Adipose tissue (tissue), 3 donors: ENCODE results near the gene SCMH1. TPM values are rescaled to one million over a fixed set of nuclear protein-coding genes. Genes with fewer than 3 reads are reported as not detected.

Experiments used
- H3K27ac ChIP-seq: one replicate; pipeline ENCODE4 v1.5.1; 2013; ENCODE audit warnings: low read depth, low read length
- WGBS, 3 donors: extraction: QIAGEN DNeasy Blood & Tissue Kit; methylation state at CpG; one replicate each; pipeline ENCODE4 v1.1.7; 2013; 5-methylcytosine and 5-hydroxymethylcytosine counted together
- polyA plus RNA-seq, 3 donors: library from polyadenylated mRNA; stranded (reverse); fragments of 200-250 nt; gene quantifications; one replicate each; pipeline ENCODE4 v1.2.3, GENCODE V29; 2013
- donor health status: healthy with polysubstance abuse.
- donor health status: Bipolar disorder and iron deficiency.
- donor health status: healthy.

SCMH1 gene
- polyA plus RNA-seq, 3 donors, result 24.1 to 26.3 (median 24.4) TPM

GRCh38 chr1:41072051-41072450 lies 170.1 kb downstream of the SCMH1 start:
- H3K27ac ChIP-seq, result no peak overlapping the region
- WGBS, 3 donors, result 89 to 93% (median 93%) methylated on average over 1 of the region's 1 CpG

- H3K27ac ChIP-seq, result no peak overlapping the region
- WGBS, 3 donors, result 94 to 98% (median 97%) methylated on average over 5 of the region's 5 CpGs
These were observed 185.2 kb downstream of the SCMH1 start for GRCh38 chr1:41056907-41057306.

- no peak overlapping the region for H3K27ac ChIP-seq
- 50 to 82% (median 73%) methylated on average over 2 of the region's 2 CpGs for WGBS, 3 donors
These were observed 188.8 kb downstream of the SCMH1 start for GRCh38 chr1:41053316-41053715.

GRCh38 chr1:41051022-41051421 lies 191.1 kb downstream of the SCMH1 start:
- no peak overlapping the region for H3K27ac ChIP-seq
- 90 to 97% (median 91%) methylated on average over 1 of the region's 1 CpG for WGBS, 3 donors

GRCh38 chr1:41048540-41048939 lies 193.6 kb downstream of the SCMH1 start:
- no peak overlapping the region for H3K27ac ChIP-seq
- 69 to 96% (median 92%) methylated on average over 3 of the region's 3 CpGs for WGBS, 3 donors

GRCh38 chr1:41046347-41046775 lies 195.7 kb downstream of the SCMH1 start:
- WGBS, 3 donors, result 71 to 91% (median 81%) methylated on average over 10 of the region's 10 CpGs

GRCh38 chr1:41045740-41046139 lies 196.4 kb downstream of the SCMH1 start:
- WGBS, 3 donors, result 44 to 57% (median 47%) methylated on average over 5 of the region's 5 CpGs
- no peak overlapping the region for H3K27ac ChIP-seq

More at GRCh38 chr1:41046347-41046775, 195.7 kb downstream of the SCMH1 start:
- H3K27ac ChIP-seq, result no peak overlapping the region

- H3K27ac ChIP-seq, result no peak overlapping the region
- WGBS, 3 donors, result 49 to 77% (median 75%) methylated on average over 2 of the region's 2 CpGs
These were observed 197.9 kb downstream of the SCMH1 start for GRCh38 chr1:41044187-41044586.

- H3K27ac ChIP-seq, result no peak overlapping the region
- 75 to 100% (median 87%) methylated on average over 3 of the region's 3 CpGs for WGBS, 3 donors
These were observed 200.4 kb downstream of the SCMH1 start for GRCh38 chr1:41041614-41042270.

- no peak overlapping the region for H3K27ac ChIP-seq
These were observed 204.0 kb downstream of the SCMH1 start for GRCh38 chr1:41038110-41038509.

GRCh38 chr1:41037116-41037903 lies 204.8 kb downstream of the SCMH1 start:
- 97 to 100% (median 97%) methylated on average over 3 of the region's 3 CpGs for WGBS, 3 donors
- no peak overlapping the region for H3K27ac ChIP-seq

More at GRCh38 chr1:41038110-41038509, 204.0 kb downstream of the SCMH1 start:
- WGBS, 3 donors, result 92 to 96% (median 94%) methylated on average over 5 of the region's 5 CpGs

- no peak overlapping the region for H3K27ac ChIP-seq
- 90 to 96% (median 91%) methylated on average over 3 of the region's 3 CpGs for WGBS, 3 donors
These were observed 208.8 kb downstream of the SCMH1 start for GRCh38 chr1:41033272-41033671.

- 67 to 99% (median 73%) methylated on average over 2 of the region's 2 CpGs for WGBS, 3 donors
- H3K27ac ChIP-seq, result no peak overlapping the region
These were observed 210.0 kb downstream of the SCMH1 start for GRCh38 chr1:41032147-41032546.

GRCh38 chr1:41030872-41031616 lies 211.1 kb downstream of the SCMH1 start:
- H3K27ac ChIP-seq, result no peak overlapping the region
- WGBS, 3 donors, result 84 to 95% (median 93%) methylated on average over 8 of the region's 8 CpGs

GRCh38 chr1:41028034-41028642 lies 214.0 kb downstream of the SCMH1 start:
- 95 to 99% (median 95%) methylated on average over 10 of the region's 10 CpGs for WGBS, 3 donors

GRCh38 chr1:41025979-41026819 lies 215.9 kb downstream of the SCMH1 start:
- H3K27ac ChIP-seq, result no peak overlapping the region
- WGBS, 3 donors, result 95 to 98% (median 97%) methylated on average over 4 of the region's 4 CpGs

More at GRCh38 chr1:41028034-41028642, 214.0 kb downstream of the SCMH1 start:
- H3K27ac ChIP-seq, result no peak overlapping the region

GRCh38 chr1:41024953-41025352 lies 217.2 kb downstream of the SCMH1 start:
- H3K27ac ChIP-seq, result no peak overlapping the region
- whole genome bisulfite sequencing, 3 donors, result 81 to 83% (median 82%) methylated on average over 2 of the region's 2 CpGs
